HL-60 (cell line): ENCODE results near the gene STKLD1.
"Not testable (repeated sequence)": the region's sequence is repeated elsewhere in the genome, so short reads cannot be mapped to it uniquely, and the experiment has no call there.

Source experiments
- GABPA ChIP-seq: IDR thresholded peaks from 2 replicates; pipeline ENCODE4 v1.6.1; 2012; ENCODE audit warnings: low read depth
- POLR2AphosphoS5 ChIP-seq: IDR thresholded peaks from 2 replicates; pipeline ENCODE4 v1.6.1; 2012; ENCODE audit warnings: low read depth
- REST ChIP-seq: IDR thresholded peaks from 2 replicates; pipeline ENCODE4 v1.6.1; 2012; ENCODE audit warnings: low read depth; ENCODE audit not compliant: insufficient replicate concordance
- SPI1 ChIP-seq: IDR thresholded peaks from 2 replicates; pipeline ENCODE4 v1.6.1; 2012; ENCODE audit warnings: low read depth, mild to moderate bottlenecking, borderline replicate concordance
- TF ChIP-seq, protein P1 (sequence below): IDR thresholded peaks from one replicate; pipeline ENCODE4 v1.5.1; 2011; ENCODE audit warnings: low read length, control low read depth, inconsistent platforms; ENCODE audit not compliant: insufficient read depth

DNA sequence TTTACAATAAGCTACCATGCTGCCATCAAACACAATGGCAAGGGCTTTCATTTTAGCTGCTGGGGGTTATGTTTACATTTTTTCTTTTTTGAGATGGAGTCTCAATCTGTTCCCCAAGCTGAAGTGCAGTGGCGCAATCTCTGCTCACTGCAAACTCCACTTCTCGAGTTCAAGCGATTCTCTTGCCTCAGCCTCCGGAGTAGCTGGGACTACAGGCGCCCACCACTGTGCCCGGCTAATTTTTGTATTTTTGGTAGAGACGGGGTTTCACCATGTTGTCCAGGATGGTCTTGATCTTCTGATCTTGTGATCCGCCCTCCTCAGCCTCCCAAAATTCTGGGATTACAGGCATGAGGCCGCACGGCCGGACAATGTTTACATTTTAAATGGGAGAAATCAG is 41.3 kb upstream of the STKLD1 start:
- TF ChIP-seq, protein P1, sequence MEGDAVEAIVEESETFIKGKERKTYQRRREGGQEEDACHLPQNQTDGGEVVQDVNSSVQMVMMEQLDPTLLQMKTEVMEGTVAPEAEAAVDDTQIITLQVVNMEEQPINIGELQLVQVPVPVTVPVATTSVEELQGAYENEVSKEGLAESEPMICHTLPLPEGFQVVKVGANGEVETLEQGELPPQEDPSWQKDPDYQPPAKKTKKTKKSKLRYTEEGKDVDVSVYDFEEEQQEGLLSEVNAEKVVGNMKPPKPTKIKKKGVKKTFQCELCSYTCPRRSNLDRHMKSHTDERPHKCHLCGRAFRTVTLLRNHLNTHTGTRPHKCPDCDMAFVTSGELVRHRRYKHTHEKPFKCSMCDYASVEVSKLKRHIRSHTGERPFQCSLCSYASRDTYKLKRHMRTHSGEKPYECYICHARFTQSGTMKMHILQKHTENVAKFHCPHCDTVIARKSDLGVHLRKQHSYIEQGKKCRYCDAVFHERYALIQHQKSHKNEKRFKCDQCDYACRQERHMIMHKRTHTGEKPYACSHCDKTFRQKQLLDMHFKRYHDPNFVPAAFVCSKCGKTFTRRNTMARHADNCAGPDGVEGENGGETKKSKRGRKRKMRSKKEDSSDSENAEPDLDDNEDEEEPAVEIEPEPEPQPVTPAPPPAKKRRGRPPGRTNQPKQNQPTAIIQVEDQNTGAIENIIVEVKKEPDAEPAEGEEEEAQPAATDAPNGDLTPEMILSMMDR = not testable (repeated sequence)
- not testable (repeated sequence) for TF ChIP-seq REST, POLR2AphosphoS5, GABPA, SPI1
